CMK (cell line): ENCODE results near the gene OXER1.

Experiments
- DNase-seq: peaks from one replicate; pipeline ENCODE4 v3.0.0-alpha.2; 2010; ENCODE audit warnings: low read depth

The OXER1 gene

DNA sequence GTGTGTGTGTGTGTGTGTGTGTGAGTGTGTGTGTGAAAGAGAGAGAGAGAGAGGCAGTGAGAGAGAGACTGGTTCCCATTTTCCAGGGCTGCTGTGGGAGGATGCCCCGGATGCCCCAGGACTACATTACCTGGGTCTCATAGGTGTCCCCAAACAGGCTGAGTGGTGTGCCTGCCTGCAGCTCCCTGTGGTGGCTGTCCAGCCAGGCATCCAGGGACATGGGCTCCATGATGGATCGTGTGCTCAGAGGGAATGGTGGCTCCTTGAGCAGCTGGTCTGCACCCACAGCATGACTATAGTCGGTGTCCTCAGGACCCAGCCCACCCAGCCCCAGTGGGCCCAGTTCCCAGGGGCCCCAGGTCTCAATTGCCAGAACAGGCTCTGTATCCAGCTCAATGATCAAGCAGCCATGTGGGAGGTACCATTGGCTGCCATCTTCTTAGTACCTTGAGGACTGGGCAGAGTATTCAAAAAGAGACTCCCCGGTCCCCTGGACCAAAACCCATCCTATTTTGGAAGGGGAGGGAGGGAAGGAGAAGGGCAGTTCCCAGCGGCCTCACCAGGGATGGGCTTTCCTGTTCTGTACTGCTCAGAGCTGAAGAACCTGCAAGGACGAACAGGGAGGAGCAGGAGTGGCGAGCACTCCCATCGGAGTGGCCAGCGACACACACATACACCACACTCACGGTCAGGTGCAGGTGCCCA is 5.8 kb upstream of the OXER1 start:
- DNase-seq, result no peak

DNA sequence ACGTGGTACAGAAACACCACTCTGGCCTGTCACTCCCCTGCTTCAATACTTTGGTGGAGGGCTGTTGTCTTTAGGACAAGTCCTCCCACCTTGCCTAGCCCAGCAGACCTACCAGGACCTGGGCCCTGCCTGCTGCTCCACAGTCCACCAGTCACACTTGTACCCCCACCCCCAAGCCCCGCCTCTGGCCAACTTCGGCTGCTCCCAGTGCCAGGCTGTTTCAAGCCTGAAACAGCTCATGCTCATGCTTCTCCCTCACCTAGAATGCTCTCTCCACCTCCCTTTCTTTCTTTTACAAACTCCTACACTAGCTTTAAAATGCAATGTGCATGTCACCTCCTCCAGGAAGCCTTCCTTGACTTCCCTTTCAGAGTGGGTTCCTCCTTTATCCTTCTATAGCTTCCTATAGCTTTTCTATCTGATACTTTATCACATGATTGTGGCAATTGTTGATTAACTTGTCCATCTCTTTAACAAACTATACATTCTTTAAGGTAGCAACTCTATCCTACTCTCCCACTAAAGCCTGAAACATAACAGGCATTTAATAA is 4.8 kb upstream of the OXER1 start:
- DNase-seq, result no peak

- DNase-seq, result no peak
Observed at GRCh38 chr2:42767899-42768705, 4.2 kb upstream of the OXER1 start.

DNA sequence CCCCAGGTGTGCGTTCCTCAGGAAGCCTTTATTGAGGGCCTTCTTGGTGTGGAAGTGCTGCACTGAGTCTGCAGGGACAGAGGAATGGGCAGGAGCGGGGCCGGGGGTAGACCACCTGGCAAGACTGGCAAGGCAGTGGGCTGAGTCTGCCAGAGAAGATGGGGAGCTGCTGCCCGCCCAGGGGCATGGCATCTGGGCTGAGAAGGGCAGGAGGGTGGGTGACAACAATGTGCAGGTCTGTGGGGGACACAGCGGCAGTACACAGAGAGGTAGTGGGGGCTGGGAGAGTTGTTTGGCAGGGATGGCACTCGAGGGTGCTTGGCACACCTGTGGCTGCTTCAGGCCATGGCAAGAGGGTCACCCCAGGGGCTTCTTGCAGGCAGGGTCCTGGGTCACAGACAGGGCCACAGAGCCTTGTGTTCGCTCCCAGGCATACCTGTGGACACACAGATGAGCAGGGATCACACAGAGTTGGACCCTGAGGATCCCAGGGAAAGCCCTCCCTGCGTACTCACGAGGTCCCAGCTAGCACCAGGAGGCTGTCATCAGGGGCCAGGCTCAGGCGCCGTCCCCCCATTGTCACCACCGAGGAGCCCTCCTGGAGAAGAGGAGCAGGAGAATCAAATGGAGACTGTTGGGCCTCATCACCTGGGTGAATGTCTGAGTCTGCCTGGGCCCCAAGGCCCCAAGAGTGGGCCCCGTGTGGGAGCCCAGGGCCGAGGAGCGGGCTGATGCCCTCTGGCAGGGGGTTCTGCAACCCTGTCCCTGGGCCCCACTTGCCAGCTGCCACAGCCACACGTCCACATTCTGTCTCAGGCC is 3.4 kb upstream of the OXER1 start:
- DNase-seq, result no peak

DNA sequence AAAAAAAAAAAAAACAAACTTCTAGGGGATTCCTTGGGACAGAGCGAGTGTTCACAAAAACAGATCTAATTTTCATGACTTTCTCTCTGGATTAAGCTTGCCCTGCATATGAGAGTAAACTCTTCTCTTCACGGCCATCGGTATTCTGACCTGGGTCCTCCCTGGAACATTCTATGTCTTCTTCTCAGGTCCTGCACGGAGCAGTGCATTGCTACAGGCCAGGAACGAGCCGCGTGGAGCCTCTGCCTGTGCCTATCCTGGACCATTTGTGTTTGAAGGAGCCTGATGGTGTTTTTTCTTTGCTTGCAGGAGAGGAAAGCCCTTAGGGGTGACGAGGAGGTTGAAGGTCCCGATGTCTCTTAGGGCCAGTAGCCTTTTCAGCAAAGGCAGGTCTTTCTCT is 1.8 kb upstream of the OXER1 start:
- DNase-seq, result no peak

GRCh38 chr2:42764901-42765300 is 966 bp upstream of the OXER1 start:
- no peak for DNase-seq

GRCh38 chr2:42762823-42763804 is 821 bp downstream of the OXER1 start:
- DNase-seq, result no peak

DNA sequence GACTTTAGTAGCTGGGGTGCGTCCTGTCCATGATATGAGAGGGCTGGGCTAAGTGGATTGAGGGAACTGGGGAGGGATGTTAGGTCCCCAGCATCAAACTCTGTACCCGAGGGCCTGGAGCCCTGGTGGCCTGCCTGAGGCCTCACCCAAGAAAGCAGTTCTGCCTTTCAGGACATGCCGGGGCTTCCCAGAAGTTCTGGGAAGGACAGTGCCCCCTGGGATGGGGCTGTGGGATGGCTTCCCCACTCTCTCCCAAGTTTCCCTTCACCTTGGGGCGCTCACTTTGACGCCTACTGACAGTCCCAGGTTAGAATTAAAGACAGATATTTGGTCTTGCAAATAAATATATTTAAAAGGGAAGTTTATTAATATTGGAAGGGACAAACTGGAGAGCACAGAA is 1.8 kb downstream of the OXER1 start:
- no peak for DNase-seq

DNA sequence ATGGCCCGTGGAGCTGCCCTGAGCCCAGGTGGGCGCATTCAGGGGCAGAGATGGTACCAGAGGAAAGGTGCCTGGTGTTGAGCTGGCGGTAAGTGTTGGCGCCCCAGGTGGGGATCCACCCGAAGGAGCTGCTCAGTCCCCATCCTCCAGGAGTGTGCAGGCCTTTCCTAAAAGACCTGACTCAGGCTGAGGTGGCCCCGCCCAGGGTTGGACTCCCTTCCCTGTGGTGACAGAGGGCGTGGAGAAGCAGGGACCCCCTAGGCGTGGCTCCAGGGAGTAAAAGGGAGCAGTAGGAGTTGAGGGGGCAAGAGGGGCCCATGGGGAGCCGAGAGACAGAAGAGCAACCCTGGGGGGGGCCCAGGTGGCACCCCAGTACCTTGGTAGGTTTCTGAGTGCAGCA is 2.4 kb downstream of the OXER1 start:
- no peak for DNase-seq

GRCh38 chr2:42758751-42759150 is 5.2 kb downstream of the OXER1 start:
- no peak for DNase-seq

GRCh38 chr2:42757981-42758740 is 5.8 kb downstream of the OXER1 start:
- no peak for DNase-seq

DNA sequence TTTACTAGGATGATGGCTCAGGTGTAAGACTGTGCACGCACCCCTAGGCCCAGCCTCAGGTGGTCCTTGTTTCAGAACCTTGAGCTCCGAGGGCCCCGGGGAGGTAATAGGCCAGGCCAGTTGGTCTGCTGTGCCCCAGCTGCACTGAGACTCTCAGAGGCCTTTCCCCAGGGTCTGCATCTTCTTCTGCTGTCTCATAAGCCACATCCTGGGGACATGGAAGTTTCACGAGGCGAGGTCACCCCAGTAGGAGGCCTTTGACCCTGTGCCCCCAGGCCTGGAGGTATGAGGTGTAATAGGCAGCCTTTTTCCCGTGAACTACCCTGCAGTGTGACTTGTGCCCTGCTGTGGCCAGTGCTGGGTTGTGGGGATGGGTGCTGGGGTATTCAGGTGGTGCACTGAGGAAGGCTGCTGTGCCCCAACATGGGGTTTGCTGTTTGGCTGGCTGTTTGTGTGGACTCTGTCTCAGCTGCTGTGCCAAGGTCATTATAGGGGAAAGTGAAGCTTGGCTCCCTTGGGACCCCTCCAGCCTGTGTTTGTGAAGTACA is 6.9 kb downstream of the OXER1 start:
- no peak for DNase-seq

DNA sequence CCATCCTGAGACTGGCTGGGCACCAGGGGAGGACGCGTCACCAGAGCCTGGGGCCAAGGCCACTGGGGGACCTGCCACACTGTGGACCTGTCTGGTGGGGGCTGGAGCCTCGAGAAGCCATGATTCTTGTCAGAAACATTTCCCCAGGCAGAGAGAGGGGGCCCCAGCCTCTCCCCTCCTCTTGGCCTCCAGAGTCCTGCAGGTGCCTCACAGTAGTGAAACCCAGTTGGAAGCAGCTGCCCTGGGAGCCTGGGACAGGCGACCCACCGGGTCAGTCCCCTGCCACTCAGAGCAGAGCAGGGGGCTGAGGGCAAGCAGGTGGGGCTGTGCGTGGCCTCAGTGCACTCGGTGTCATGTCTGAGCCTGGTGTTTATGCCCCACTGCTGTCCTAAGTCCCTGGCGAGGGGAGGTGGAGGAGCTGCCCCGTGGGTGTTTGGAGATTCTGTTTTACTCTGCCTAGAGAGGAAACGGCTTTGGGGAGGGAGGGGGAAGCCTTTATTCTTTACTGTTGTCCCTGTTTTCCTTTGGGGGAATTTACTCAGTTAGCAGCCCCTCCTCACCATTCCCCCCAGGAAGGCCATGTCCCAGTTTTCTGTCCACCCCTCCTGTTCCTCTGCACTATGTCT is 7.7 kb downstream of the OXER1 start:
- no peak for DNase-seq

GRCh38 chr2:42755191-42755880 is 8.6 kb downstream of the OXER1 start:
- no peak for DNase-seq

DNA sequence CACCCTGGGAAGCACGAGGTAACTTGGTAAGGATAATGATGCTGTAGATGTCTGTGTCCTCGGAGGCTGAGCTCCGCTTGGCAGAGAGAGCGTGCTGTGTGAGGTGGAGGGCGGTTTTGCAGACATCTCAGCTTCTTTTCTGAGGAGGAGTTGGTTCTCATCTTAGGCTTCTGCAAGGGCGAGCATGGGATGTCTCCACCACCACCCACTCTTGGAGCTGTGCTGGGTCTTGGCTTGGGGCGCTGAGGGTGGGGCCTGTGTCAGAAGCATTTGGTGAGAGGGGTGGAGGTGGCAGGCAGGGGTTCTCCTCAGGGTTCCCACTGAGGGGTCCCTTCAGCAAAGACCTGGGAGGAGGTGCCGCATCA is 9.2 kb downstream of the OXER1 start:
- no peak for DNase-seq

- DNase-seq, result no peak
Observed at GRCh38 chr2:42754021-42754775, 9.7 kb downstream of the OXER1 start.

DNA sequence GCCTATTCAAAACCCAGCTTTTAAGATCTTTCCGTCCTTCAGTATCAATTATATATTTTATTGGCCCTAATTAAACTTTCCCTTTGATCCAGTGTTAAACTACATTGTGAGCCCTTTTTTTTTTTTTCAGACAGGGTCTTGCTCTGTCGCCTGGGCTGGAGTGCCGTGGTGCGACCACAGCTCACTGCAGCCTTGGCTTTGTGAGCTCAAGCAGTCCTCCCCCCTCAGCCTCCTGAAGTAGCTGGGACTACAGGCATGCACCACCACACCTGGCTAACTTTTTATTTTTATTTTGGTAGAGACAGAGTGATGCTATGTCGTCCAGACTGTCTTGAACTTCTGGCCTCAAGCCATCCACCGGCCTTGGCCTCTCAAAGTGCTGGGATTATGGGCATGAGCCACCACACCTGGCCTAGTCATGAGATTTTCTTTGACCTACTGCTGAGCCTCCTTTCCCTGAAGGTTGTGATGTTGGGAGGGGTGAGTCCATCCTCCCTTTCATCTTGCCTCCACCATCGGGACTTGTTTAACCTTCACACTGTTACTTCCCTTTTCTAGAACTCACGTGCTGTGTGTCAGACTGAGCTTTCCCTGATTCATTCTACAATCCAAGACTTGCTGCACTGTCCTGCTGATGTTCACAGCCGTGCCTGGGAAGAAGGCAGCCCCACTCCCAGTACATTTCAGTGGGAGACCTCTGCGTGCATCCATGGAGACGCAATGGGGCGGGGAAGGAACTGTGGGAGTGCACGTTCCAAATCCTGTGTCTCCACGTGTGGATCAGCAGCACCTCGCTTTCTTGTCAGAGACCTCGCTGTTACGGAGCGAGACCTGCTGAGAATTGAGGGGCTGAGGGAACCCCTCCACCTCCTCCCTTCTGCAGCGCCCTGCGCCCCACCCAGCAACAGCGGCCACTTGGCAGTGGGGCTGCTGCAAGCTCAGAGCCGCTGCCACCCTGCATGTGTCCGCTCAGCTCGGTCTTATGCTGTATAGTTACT is 10.8 kb downstream of the OXER1 start:
- DNase-seq, result no peak
